PFSK-1 (cell line): ENCODE data around the gene ZIC5.

Source experiments
- POLR2AphosphoS5 ChIP-seq: IDR thresholded peaks from 2 replicates; pipeline ENCODE4 v1.6.1; 2012; ENCODE audit warnings: low read depth, mild to moderate bottlenecking, control low read depth, low read length, moderate library complexity
- TF ChIP-seq, protein P1 (sequence below), 2 experiments: IDR thresholded peaks; 2 replicates each; pipeline versions ENCODE4 v1.6.1 to v1.8.0; 2011 to 2012; ENCODE audit warnings: low read depth in 2 of 2, low read length in 2 of 2, control low read depth in 1 of 2, inconsistent platforms in 1 of 2, mild to moderate bottlenecking in 1 of 2, moderate library complexity in 1 of 2; ENCODE audit not compliant: insufficient read depth in 1 of 2

DNA sequence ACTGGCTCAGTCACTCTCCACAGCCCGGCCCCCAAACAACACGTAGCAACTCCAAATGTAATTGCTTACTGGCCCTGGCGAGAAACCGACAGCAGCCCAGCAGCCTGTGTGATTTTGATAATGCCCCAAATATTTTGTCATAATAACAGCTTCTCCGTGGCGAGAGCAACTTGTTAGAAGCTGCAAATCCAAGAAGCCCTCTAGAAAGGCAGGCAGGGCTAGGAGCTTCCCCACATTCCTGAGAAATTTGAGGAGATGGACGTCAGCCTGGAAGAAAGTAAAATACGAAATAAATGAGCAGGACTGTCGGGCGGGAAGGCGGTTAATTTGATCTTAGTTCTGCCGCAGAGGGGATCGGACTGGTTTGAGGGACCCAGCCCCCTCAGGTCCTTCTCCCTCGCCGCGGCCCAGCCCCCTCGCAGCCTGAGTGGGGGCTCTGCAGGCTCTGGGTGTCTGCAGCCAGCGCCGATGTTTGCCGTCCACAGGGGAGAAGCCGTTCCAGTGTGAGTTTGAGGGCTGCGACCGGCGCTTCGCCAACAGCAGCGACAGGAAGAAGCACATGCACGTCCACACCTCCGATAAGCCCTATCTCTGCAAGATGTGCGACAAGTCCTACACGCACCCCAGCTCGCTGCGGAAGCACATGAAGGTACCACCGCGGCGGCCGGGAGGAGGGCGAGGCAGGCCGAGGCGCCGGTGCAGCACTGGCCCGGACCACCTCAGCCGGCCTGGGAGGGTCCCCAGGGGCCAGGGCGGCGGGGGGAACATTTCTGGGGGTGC is 13.1 kb upstream of the ZIC5 start:
- TF ChIP-seq POLR2AphosphoS5: no peak
- TF ChIP-seq, protein P1, sequence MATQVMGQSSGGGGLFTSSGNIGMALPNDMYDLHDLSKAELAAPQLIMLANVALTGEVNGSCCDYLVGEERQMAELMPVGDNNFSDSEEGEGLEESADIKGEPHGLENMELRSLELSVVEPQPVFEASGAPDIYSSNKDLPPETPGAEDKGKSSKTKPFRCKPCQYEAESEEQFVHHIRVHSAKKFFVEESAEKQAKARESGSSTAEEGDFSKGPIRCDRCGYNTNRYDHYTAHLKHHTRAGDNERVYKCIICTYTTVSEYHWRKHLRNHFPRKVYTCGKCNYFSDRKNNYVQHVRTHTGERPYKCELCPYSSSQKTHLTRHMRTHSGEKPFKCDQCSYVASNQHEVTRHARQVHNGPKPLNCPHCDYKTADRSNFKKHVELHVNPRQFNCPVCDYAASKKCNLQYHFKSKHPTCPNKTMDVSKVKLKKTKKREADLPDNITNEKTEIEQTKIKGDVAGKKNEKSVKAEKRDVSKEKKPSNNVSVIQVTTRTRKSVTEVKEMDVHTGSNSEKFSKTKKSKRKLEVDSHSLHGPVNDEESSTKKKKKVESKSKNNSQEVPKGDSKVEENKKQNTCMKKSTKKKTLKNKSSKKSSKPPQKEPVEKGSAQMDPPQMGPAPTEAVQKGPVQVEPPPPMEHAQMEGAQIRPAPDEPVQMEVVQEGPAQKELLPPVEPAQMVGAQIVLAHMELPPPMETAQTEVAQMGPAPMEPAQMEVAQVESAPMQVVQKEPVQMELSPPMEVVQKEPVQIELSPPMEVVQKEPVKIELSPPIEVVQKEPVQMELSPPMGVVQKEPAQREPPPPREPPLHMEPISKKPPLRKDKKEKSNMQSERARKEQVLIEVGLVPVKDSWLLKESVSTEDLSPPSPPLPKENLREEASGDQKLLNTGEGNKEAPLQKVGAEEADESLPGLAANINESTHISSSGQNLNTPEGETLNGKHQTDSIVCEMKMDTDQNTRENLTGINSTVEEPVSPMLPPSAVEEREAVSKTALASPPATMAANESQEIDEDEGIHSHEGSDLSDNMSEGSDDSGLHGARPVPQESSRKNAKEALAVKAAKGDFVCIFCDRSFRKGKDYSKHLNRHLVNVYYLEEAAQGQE (IDR thresholded peaks at IDR 0.05; ENCODE audit: insufficient read depth in 1 of 2, low read depth in 2 of 2, low read length in 2 of 2): no peak
